ENCODE results near the gene ELAC2.
"Not testable (repeated sequence)": the region's sequence is repeated elsewhere in the genome, so short reads cannot be mapped to it uniquely, and the experiment has no call there.

The ELAC2 gene

GRCh38 chr17:12990041-12990808 lies 27.6 kb downstream of the ELAC2 start:
- DNase-seq (ENCODE audit: low spot score), result peak; percentile 97

GRCh38 chr17:12987120-12987519 lies 30.7 kb downstream of the ELAC2 start:
- no peak for DNase-seq (ENCODE audit: low spot score)

GRCh38 chr17:12985431-12986293 lies 32.2 kb downstream of the ELAC2 start:
- DNase-seq (ENCODE audit: low spot score), result peak; percentile 84

- peak; percentile 90 for DNase-seq (ENCODE audit: low spot score)
Measured at GRCh38 chr17:12983991-12984884, 33.6 kb downstream of the ELAC2 start.

- DNase-seq (ENCODE audit: low spot score), result no peak
Measured at GRCh38 chr17:12982224-12982623, 35.6 kb downstream of the ELAC2 start.

GRCh38 chr17:12979826-12980500 lies 37.9 kb downstream of the ELAC2 start:
- no peak for DNase-seq (ENCODE audit: low spot score)

GRCh38 chr17:12979246-12979645 lies 38.6 kb downstream of the ELAC2 start:
- no peak for DNase-seq (ENCODE audit: low spot score)

GRCh38 chr17:12978787-12979186 lies 39.0 kb downstream of the ELAC2 start:
- not testable (repeated sequence) for DNase-seq (ENCODE audit: low spot score)

GRCh38 chr17:12977008-12977751 lies 40.6 kb downstream of the ELAC2 start:
- DNase-seq (ENCODE audit: low spot score), result no peak

- no peak for DNase-seq (ENCODE audit: low spot score)
Measured at GRCh38 chr17:12974005-12974531, 43.8 kb downstream of the ELAC2 start.

GRCh38 chr17:12973496-12974004 lies 44.3 kb downstream of the ELAC2 start:
- DNase-seq (ENCODE audit: low spot score), result peak; percentile 83

- no peak for DNase-seq (ENCODE audit: low spot score)
Measured at GRCh38 chr17:12967962-12968361, 49.9 kb downstream of the ELAC2 start.

GRCh38 chr17:12966413-12966812 lies 51.4 kb downstream of the ELAC2 start:
- no peak for DNase-seq (ENCODE audit: low spot score)

- DNase-seq (ENCODE audit: low spot score), result no peak
Measured at GRCh38 chr17:12965988-12966387, 51.8 kb downstream of the ELAC2 start.

GRCh38 chr17:12964840-12965239 lies 53.0 kb downstream of the ELAC2 start:
- peak; percentile 69 for DNase-seq (ENCODE audit: low spot score)

- DNase-seq (ENCODE audit: low spot score), result peak; percentile 41
Measured at GRCh38 chr17:12964162-12964561, 53.7 kb downstream of the ELAC2 start.

- peak; percentile 72 for DNase-seq (ENCODE audit: low spot score)
Measured at GRCh38 chr17:12963505-12963904, 54.3 kb downstream of the ELAC2 start.

GRCh38 chr17:12961655-12962054 lies 56.2 kb downstream of the ELAC2 start:
- no peak for DNase-seq (ENCODE audit: low spot score)

- DNase-seq (ENCODE audit: low spot score), result no peak
Measured at GRCh38 chr17:12959441-12959840, 58.4 kb downstream of the ELAC2 start.

GRCh38 chr17:12958786-12959185 lies 59.0 kb downstream of the ELAC2 start:
- DNase-seq (ENCODE audit: low spot score), result no peak

Data from cerebellar cortex (tissue), 1 donor.